HCT116 (cell line): ENCODE measurements around the gene KLHL6. TPM values are rescaled to one million over a fixed set of nuclear protein-coding genes. Genes with fewer than 3 reads are reported as not detected.

Source experiments
- ATAC-seq: fragments of 200-7000 bp; cut with Tn5 transposase; 2 replicates; pipeline ENCODE4 v1.9.1; 2020; ENCODE audit warnings: mild to moderate bottlenecking, moderate library complexity
- BruUV-seq: library from RNA; stranded (reverse); fragments of 400-500 nt; replicated peaks from 2 replicates; lab custom pipeline; 2021; lab: Mats Ljungman, UMichigan
- CTCF ChIA-PET: fragments of 300-600 bp; sonication (Branson Sonifier 250); formaldehyde crosslinking; loops from one replicate; lab custom pipeline; 2021; ENCODE audit warnings: antibody characterized with exemption; lab: Charles Lee
- POLR2A ChIA-PET: fragments of 300-600, 350-600 bp; sonication (Branson Sonifier 250); formaldehyde crosslinking; loops from one replicate; lab custom pipeline; 2021; ENCODE audit warnings: antibody characterized with exemption; lab: Charles Lee
- RAD21 ChIA-PET, 2 experiments: fragments of 300-600 bp; sonication (Branson Sonifier 250); formaldehyde crosslinking; loops; one replicate each; lab custom pipeline; 2023; ENCODE audit warnings: low total read pairs in 2 of 2; ENCODE audit not compliant: uncharacterized antibody in 2 of 2, unreplicated experiment in 2 of 2, low non-redundant PET in 1 of 2; lab: Charles Lee
- DNase-seq: peaks from one replicate; pipeline ENCODE4 v3.0.0-alpha.2; 2010; ENCODE audit warnings: low read depth, low spot score
- H2AFZ ChIP-seq: fragments of 200-600 bp; shearing (Covaris generic), sonication (generic); 2 replicates; pipeline ENCODE4 v1.6.1; 2017; ENCODE audit warnings: low read depth, mixed run types, mixed read lengths, antibody characterized with exemption, low read length; ENCODE audit not compliant: poor library complexity, severe bottlenecking
- H3K27ac ChIP-seq: 2 replicates; pipeline ENCODE4 v1.5.1; 2012; ENCODE audit warnings: low read depth, low read length
- H3K27me3 ChIP-seq: fragments of 200-600 bp; sonication (generic); 2 replicates; pipeline ENCODE4 v1.6.1; 2016; ENCODE audit warnings: mixed run types, low read length, mixed read lengths; ENCODE audit not compliant: insufficient read depth
- H3K36me3 ChIP-seq, 2 experiments: fragments of 200-500 bp in 1 of 2; fragments of 200-600 bp in 1 of 2; sonication (Bioruptor generic) in 1 of 2; sonication (generic) in 1 of 2; 2 replicates each; pipeline versions ENCODE4 v1.5.1 to v1.6.1; 2014 to 2016; ENCODE audit warnings: low read length in 2 of 2, inconsistent platforms in 1 of 2, mixed read lengths in 1 of 2, mixed run types in 1 of 2; ENCODE audit not compliant: insufficient read depth in 2 of 2, control insufficient read depth in 1 of 2
- H3K4me1 ChIP-seq, 2 experiments: fragments of 200-600 bp in 1 of 2; sonication (generic) in 1 of 2; 2 replicates each; pipeline versions ENCODE4 v1.5.1 to v1.6.1; 2012 to 2017; ENCODE audit warnings: low read length in 2 of 2, inconsistent platforms in 1 of 2, mild to moderate bottlenecking in 1 of 2, mixed read lengths in 1 of 2, mixed run types in 1 of 2, moderate library complexity in 1 of 2; ENCODE audit not compliant: insufficient read depth in 2 of 2, control insufficient read depth in 1 of 2
- H3K4me2 ChIP-seq: fragments of 200-600 bp; sonication (generic); 2 replicates; pipeline ENCODE4 v1.6.1; 2017; ENCODE audit warnings: mixed run types, low read length, mixed read lengths
- H3K4me3 ChIP-seq, 2 experiments: fragments of 200-600 bp in 1 of 2; sonication (generic) in 1 of 2; replicated peaks in 1 of 2; 2 replicates each; pipeline ENCODE4 v1.5.1; 2011 to 2016; ENCODE audit warnings: low read length in 2 of 2, control low read depth in 1 of 2, low read depth in 1 of 2, mild to moderate bottlenecking in 1 of 2, mixed read lengths in 1 of 2, mixed run types in 1 of 2
- H3K79me2 ChIP-seq: fragments of 200-600 bp; sonication (generic); 2 replicates; pipeline ENCODE4 v1.6.1; 2017; ENCODE audit warnings: mild to moderate bottlenecking, mixed run types, low read length, moderate library complexity, mixed read lengths; ENCODE audit not compliant: insufficient read depth
- H3K9ac ChIP-seq: fragments of 200-600 bp; sonication (generic); 2 replicates; pipeline ENCODE4 v1.6.1; 2016; ENCODE audit warnings: low read length, mixed read lengths
- H3K9me2 ChIP-seq: fragments of 200-600 bp; sonication (generic), shearing (Covaris generic); 2 replicates; pipeline ENCODE4 v1.6.1; 2017; ENCODE audit warnings: mixed run types, mild to moderate bottlenecking, moderate library complexity; ENCODE audit not compliant: insufficient read depth
- H3K9me3 ChIP-seq, 2 experiments: fragments of 200-500 bp in 1 of 2; fragments of 200-600 bp in 1 of 2; sonication (Bioruptor generic) in 1 of 2; sonication (generic) in 1 of 2; 2 replicates each; pipeline ENCODE4 v1.6.1; 2014 to 2017; ENCODE audit warnings: low read length in 2 of 2, mixed read lengths in 2 of 2, inconsistent platforms in 1 of 2, low read depth in 1 of 2, mild to moderate bottlenecking in 1 of 2, mixed run types in 1 of 2, moderate library complexity in 1 of 2; ENCODE audit not compliant: control insufficient read depth in 1 of 2, insufficient read depth in 1 of 2
- H4K20me1 ChIP-seq: fragments of 200-600 bp; sonication (generic), shearing (Covaris generic); 2 replicates; pipeline ENCODE4 v1.6.1; 2017; ENCODE audit warnings: mixed run types, mild to moderate bottlenecking, moderate library complexity; ENCODE audit not compliant: insufficient read depth
- CEBPB ChIP-seq: IDR thresholded peaks from 2 replicates; pipeline ENCODE4 v1.6.1; 2012; ENCODE audit warnings: low read depth
- EZH2phosphoT487 ChIP-seq: fragments of 200-600 bp; IDR thresholded peaks from 2 replicates; pipeline ENCODE4 v1.6.1; 2018; ENCODE audit warnings: antibody characterized with exemption, borderline replicate concordance
- FOSL1 ChIP-seq: IDR thresholded peaks from 2 replicates; pipeline ENCODE4 v1.6.1; 2012; ENCODE audit warnings: low read depth
- SRF ChIP-seq: IDR thresholded peaks from 2 replicates; pipeline ENCODE4 v1.6.1; 2012; ENCODE audit warnings: low read depth
- ZBTB33 ChIP-seq: IDR thresholded peaks from 2 replicates; pipeline ENCODE4 v1.6.1; 2011; ENCODE audit warnings: mild to moderate bottlenecking, low read length, moderate library complexity; ENCODE audit not compliant: insufficient replicate concordance; ENCODE audit errors: extremely low read depth
- ZFX ChIP-seq: fragments of 450-650 bp; IDR thresholded peaks from 2 replicates; pipeline ENCODE4 v1.6.1; 2017
- intact Hi-C: fragments of 100-400 bp; cut with micrococcal nuclease; formaldehyde crosslinking; loops from 2 replicates; pipeline ENCODE4 v1.10.0; 2022
- total RNA-seq: library from RNA; stranded (reverse); gene quantifications from one replicate; pipeline ENCODE4 v1.2.1, GENCODE V29; 2021; ENCODE audit not compliant: unreplicated experiment

The KLHL6 gene
- total RNA-seq, 1 experiment from 2014 or later, result 0.15 TPM

GRCh38 chr3:183455089-183455488 is 100.4 kb downstream of the KLHL6 start:
- ChIA-PET RAD21 (no interaction called here), CTCF (no interaction called here), POLR2A (interaction anchor here (0.7 kb wide), 1 partner anchor 37 kb away, joined by 3 read pairs; no protein-coding TSS in a partner anchor)
- Histone ChIP-seq H3K9ac (no peak overlapping the region), H3K9me2 (no peaks in the 10 kb centered on the region), H3K36me3 (no peaks in the 10 kb centered on the region), H3K9me3 (no peaks in the 10 kb centered on the region), H3K4me1 (peaks cover 0 to 8% of the 10 kb centered on the region in 2 experiments; a peak in 3 of 4 replicates), H3K27me3 (no peaks in the 10 kb centered on the region), H4K20me1 (no peaks in the 10 kb centered on the region), H3K79me2 (no peaks in the 10 kb centered on the region), H3K4me3 (no peak overlapping the region), H2AFZ (no peak overlapping the region), H3K4me2 (peak overlapping the region; percentile 39; the same call in 1 of the 2 replicates), H3K27ac (no peak overlapping the region)
- no TSS peak for BruUV-seq
- intact Hi-C loops, result no loop called here
- TF ChIP-seq SRF (no peak), FOSL1 (peak; percentile 19; the same call in 1 of the 2 replicates), ZFX (no peak)
- ATAC-seq (peak; percentile 81), DNase-seq (no peak)

- intact Hi-C loops, result no loop called here
- Histone ChIP-seq H3K9me3 (no peaks in the 10 kb centered on the region), H3K27me3 (no peaks in the 10 kb centered on the region), H2AFZ (no peak overlapping the region), H3K27ac (no peak overlapping the region), H3K4me1 (peaks cover 0 to 8% of the 10 kb centered on the region in 2 experiments; a peak in 3 of 4 replicates), H3K9ac (no peak overlapping the region), H3K79me2 (no peaks in the 10 kb centered on the region), H3K36me3 (no peaks in the 10 kb centered on the region), H3K9me2 (no peaks in the 10 kb centered on the region), H3K4me3 (no peak overlapping the region), H3K4me2 (no peak overlapping the region), H4K20me1 (no peaks in the 10 kb centered on the region)
- ChIA-PET RAD21 (no interaction called here), POLR2A (no interaction called here), CTCF (no interaction called here)
- DNase-seq (no peak), ATAC-seq (no peak)
- no TSS peak for BruUV-seq
- no peak for TF ChIP-seq EZH2phosphoT487
- no peak for TF ChIP-seq CEBPB
- TF ChIP-seq ZBTB33, result no peak
- TF ChIP-seq ZFX, result no peak
These were observed 101.4 kb downstream of the KLHL6 start for GRCh38 chr3:183454064-183454463.
